ELF-1 (cell line): ENCODE measurements around the gene PCDHA7.
A peak's percentile ranks its signal among the peaks of the same experiment; 100 is the strongest.
"Not testable (repeated sequence)": the region's sequence is repeated elsewhere in the genome, so short reads cannot be mapped to it uniquely, and the experiment has no call there.

Experiments used
- DNase-seq: peaks from one replicate; pipeline ENCODE4 v3.0.0-alpha.2; 2016; ENCODE audit warnings: low read depth, low spot score

Gene PCDHA7

GRCh38 chr5:140822969-140823368 is 11.1 kb upstream of the PCDHA7 start:
- DNase-seq = not testable (repeated sequence)

GRCh38 chr5:140823475-140823874 is 10.6 kb upstream of the PCDHA7 start:
- no peak for DNase-seq

GRCh38 chr5:140827704-140828361 is 6.2 kb upstream of the PCDHA7 start, which contains the start of gene PCDHA6:
PCDHA6 (plus strand) TSS chr5:140827960; CDS start chr5:140828092, 132 bp downstream.
- no peak for DNase-seq

GRCh38 chr5:140828362-140828737 is 5.7 kb upstream of the PCDHA7 start:
- peak; percentile 19 for DNase-seq

GRCh38 chr5:140829511-140830501 is 4.3 kb upstream of the PCDHA7 start:
- DNase-seq = not testable (repeated sequence)

DNA sequence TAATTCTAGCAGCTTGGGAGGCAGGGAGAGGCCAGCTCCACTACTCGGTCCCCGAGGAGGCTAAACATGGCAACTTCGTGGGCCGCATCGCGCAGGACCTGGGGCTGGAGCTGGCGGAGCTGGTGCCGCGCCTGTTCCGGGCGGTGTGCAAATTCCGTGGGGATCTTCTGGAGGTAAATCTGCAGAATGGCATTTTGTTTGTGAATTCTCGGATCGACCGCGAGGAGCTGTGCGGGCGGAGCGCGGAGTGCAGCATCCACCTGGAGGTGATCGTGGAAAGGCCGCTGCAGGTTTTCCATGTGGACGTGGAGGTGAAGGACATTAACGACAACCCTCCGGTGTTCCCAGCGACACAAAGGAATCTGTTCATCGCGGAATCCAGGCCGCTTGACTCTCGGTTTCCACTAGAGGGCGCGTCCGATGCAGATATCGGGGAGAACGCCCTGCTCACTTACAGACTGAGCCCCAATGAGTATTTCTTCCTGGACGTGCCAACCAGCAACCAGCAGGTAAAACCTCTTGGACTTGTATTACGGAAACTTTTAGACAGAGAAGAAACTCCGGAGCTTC is 455 bp downstream of the PCDHA7 start:
- peak; percentile 21 for DNase-seq

DNA sequence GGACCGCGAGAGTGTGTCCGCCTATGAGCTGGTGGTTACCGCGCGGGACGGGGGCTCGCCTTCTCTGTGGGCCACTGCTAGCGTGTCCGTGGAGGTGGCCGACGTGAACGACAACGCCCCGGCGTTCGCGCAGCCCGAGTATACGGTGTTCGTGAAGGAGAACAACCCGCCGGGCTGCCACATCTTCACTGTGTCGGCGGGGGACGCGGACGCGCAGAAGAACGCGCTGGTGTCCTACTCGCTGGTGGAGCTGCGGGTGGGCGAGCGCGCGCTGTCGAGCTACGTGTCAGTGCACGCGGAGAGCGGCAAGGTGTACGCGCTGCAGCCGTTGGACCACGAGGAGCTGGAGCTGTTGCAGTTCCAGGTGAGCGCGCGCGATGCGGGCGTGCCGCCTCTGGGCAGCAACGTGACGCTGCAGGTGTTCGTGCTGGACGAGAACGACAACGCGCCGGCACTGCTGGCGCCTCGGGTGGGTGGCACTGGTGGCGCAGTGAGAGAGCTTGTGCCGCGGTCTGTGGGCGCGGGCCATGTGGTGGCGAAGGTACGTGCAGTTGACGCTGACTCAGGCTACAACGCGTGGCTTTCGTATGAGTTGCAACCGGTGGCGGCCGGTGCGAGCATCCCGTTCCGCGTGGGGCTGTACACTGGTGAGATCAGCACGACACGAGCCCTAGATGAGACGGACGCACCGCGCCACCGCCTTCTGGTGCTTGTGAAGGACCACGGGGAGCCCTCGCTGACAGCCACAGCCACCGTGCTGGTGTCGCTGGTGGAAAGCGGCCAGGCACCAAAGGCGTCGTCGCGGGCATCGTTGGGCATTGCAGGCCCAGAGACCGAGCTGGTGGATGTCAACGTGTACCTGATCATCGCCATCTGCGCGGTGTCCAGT is 1.8 kb downstream of the PCDHA7 start:
- no peak for DNase-seq

- DNase-seq = peak; percentile 57
These were observed 7.2 kb downstream of the PCDHA7 start, which contains the start of gene PCDHA8 for GRCh38 chr5:140840978-140841962. PCDHA8 (plus strand) TSS chr5:140841187; CDS start chr5:140841322, 135 bp downstream.

- DNase-seq = no peak
These were observed 9.0 kb downstream of the PCDHA7 start for GRCh38 chr5:140842798-140843733.

DNA sequence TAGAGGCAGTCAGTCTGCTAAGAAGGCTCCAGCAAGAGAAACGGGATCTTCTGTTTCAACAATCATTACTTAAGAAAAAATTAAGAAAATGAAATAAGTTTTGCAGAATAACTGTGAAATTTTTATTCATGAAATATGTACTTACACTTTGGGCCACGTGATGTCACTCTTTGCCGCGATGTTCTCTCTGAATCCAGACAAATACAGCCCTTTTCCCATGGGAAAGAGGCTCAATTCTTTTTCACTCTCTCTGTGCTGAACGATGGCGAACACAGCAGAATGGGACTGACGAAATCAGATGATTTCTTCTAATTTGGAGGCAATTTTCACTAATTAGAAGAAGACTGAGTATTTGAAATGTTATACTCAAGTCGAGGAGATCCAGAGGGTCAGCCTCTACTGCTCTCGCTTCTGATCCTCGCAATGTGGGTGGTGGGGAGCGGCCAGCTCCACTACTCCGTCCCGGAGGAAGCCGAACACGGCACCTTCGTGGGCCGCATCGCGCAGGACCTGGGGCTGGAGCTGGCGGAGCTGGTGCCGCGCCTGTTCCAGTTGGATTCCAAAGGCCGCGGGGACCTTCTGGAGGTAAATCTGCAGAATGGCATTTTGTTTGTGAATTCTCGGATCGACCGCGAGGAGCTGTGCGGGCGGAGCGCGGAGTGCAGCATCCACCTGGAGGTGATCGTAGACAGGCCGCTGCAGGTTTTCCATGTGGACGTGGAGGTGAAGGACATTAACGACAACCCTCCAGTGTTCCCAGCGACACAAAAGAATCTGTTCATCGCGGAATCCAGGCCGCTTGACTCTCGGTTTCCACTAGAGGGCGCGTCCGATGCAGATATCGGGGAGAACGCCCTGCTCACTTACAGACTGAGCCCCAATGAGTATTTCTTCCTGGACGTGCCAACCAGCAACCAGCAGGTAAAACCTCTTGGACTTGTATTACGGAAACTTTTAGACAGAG is 14.4 kb downstream of the PCDHA7 start, which contains the start of gene PCDHA9:
TSS of gene PCDHA9 (plus strand) at position 244 of the 964 bp plus-strand sequence. CDS start at position 358, 114 bp downstream.
- DNase-seq = not testable (repeated sequence)

DNA sequence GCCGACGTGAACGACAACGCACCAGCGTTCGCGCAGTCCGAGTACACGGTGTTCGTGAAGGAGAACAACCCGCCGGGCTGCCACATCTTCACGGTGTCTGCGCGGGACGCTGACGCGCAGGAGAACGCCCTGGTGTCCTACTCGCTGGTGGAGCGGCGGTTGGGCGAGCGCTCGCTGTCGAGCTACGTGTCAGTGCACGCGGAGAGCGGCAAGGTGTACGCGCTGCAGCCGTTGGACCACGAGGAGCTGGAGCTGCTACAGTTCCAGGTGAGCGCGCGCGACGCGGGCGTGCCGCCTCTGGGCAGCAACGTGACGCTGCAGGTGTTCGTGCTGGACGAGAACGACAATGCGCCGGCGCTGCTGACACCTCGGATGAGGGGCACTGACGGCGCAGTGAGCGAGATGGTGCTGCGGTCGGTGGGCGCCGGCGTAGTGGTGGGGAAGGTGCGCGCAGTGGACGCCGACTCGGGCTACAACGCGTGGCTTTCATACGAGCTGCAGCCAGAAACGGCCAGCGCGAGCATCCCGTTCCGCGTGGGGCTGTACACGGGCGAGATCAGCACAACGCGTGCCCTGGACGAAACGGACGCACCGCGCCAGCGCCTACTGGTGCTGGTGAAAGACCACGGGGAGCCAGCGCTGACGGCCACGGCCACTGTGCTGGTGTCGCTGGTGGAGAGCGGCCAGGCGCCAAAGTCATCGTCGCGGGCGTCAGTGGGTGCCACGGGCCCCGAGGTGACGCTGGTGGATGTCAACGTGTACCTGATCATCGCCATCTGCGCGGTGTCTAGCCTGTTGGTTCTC is 16.0 kb downstream of the PCDHA7 start:
- DNase-seq = not testable (repeated sequence)

- peak; percentile 64 for DNase-seq
These were observed 22.0 kb downstream of the PCDHA7 start, which contains the start of gene PCDHA10 for GRCh38 chr5:140855772-140856674. PCDHA10 (plus strand) TSS chr5:140855897; CDS start chr5:140856049, 152 bp downstream.

- DNase-seq = no peak
These were observed 23.3 kb downstream of the PCDHA7 start for GRCh38 chr5:140857177-140857986.

DNA sequence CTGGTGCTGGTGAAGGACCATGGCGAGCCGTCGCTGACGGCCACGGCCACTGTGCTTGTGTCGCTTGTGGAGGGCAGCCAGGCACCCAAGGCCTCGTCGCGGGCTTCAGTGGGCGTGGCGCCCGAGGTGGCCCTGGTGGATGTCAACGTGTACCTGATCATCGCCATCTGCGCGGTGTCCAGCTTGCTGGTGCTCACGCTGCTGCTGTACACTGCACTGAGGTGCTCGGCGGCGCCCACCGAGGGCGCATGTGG is 23.8 kb downstream of the PCDHA7 start:
- no peak for DNase-seq
